AG09319 (cell line): Measurements from ENCODE around the gene PKDCC.

Experiments used
- DNase-seq: peaks from one replicate; pipeline ENCODE4 v3.0.0-alpha.2; 2010; ENCODE audit warnings: low read depth; ENCODE audit errors: extremely low read depth
- CTCF ChIP-seq: IDR thresholded peaks from 2 replicates; pipeline ENCODE4 v1.5.1; 2011; ENCODE audit warnings: low read depth, mild to moderate bottlenecking, inconsistent platforms, low read length, moderate library complexity

The PKDCC gene

GRCh38 chr2:42102591-42103450 is 55.0 kb downstream of the PKDCC start:
- DNase-seq, result no peak
- no peak for TF ChIP-seq CTCF

GRCh38 chr2:42103829-42104228 is 56.0 kb downstream of the PKDCC start:
- TF ChIP-seq CTCF, result no peak

GRCh38 chr2:42104621-42105020 is 56.8 kb downstream of the PKDCC start:
- no peak for TF ChIP-seq CTCF
- no peak for DNase-seq

More at GRCh38 chr2:42103829-42104228, 56.0 kb downstream of the PKDCC start:
- DNase-seq, result no peak

- no peak for TF ChIP-seq CTCF
- DNase-seq, result no peak
Measured at GRCh38 chr2:42105330-42106256, 57.8 kb downstream of the PKDCC start.

- no peak for DNase-seq
- no peak for TF ChIP-seq CTCF
Measured at GRCh38 chr2:42106257-42106816, 58.5 kb downstream of the PKDCC start.

- TF ChIP-seq CTCF, result no peak
- DNase-seq, result no peak
Measured at GRCh38 chr2:42107249-42108042, 59.6 kb downstream of the PKDCC start.
